GM08714 (cell line): ENCODE results near the gene ZMYND10.

Experiments used
- H3K4me3 ChIP-seq: fragments of 200-500 bp; sonication (Bioruptor generic); 2 replicates; pipeline ENCODE4 v1.5.1; 2014; ENCODE audit warnings: mild to moderate bottlenecking, low read length, inconsistent platforms
- ZNF274 ChIP-seq: IDR thresholded peaks from 2 replicates; pipeline ENCODE4 v1.6.1; 2012; ENCODE audit warnings: mild to moderate bottlenecking, low read depth, low read length

Gene ZMYND10

GRCh38 chr3:50358355-50358910 lies 12.9 kb upstream of the ZMYND10 start:
- TF ChIP-seq ZNF274: no peak
- peak overlapping the region; percentile 71 for H3K4me3 ChIP-seq

DNA sequence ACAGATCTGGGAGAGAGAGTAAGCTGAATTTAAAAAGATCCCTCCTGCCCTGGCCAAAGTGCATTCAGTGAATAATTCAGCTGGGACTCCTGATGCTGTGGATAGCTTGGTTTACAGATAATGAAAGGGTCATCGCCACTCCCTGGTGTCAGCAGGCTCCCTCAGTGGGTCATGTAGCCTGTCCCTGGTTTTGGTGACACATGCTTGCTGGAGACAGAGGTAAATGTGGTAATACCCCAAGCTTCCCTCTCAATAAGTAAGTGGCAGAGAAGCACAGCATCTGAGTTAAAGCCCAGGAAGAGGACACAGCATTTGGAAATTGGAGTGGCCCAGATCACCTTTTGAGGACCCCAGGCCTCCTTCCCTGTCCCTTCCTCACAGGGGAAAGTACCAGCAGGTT lies 11.9 kb upstream of the ZMYND10 start:
- peak overlapping the region; percentile 71; the same call in 1 of the 2 replicates for H3K4me3 ChIP-seq
- TF ChIP-seq ZNF274: no peak

GRCh38 chr3:50356553-50356952 lies 11.0 kb upstream of the ZMYND10 start:
- no peak overlapping the region; the same call in 1 of the 2 replicates for H3K4me3 ChIP-seq
- TF ChIP-seq ZNF274: no peak

DNA sequence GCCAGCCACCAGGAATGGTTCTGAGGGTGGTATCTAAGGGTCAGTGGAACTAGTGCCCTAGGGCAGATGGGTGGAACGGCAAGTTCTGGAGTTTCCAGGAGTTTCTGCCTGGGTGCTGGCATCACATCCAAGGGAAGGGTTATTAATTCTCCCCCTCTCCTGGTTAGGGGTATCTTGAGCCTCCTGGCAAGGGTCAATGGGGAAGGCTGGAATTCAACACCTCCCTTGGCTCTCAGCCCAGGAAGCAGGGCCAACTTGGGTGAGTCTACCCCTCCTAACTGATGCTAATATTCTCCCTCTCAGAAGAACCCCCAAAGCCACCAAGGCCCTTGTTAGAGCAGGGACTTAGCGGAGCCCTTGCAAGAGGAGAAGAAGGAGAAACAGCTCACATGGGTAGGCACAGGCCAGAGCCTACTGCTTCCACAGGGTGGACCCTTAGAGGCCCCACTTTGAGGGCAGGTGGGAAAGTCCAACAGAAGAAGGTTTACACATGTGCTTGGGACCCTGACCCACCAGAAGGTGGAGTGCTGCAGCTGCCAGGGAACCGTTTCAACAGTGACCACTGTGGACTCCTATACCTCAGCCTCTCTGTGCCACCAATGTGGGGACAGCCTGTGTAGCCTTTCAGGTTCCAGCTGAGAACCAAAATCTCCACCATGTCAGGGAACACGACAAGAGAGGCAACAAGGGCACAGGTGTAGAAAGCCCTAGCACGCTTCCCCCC lies 10.5 kb upstream of the ZMYND10 start:
- no peak overlapping the region; the same call in 1 of the 2 replicates for H3K4me3 ChIP-seq
- TF ChIP-seq ZNF274: no peak

DNA sequence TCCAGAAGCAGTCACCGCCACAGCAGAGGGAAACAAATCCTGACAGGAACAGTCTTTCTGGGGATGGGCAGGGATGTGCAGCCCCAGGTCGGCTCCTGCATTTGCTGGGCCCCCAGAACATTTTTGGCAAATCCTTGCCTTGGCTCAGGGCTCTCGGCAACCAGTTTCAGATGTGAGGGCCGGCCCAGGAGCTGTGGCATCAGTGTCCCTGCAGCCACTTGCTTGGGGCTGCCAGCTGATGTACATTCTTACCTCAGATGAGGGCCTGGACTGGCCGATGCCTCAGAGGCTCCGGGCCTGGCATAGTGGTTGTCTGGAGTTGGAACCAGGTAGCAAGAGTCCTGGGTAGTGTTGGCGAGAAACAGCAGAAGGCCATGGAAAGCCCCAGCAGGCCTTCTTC lies 9.3 kb upstream of the ZMYND10 start:
- TF ChIP-seq ZNF274: no peak
- H3K4me3 ChIP-seq: no peak overlapping the region

GRCh38 chr3:50354186-50354764 lies 8.7 kb upstream of the ZMYND10 start:
- H3K4me3 ChIP-seq: no peak overlapping the region
- no peak for TF ChIP-seq ZNF274

GRCh38 chr3:50353245-50354004 lies 7.9 kb upstream of the ZMYND10 start:
- no peak for TF ChIP-seq ZNF274
- H3K4me3 ChIP-seq: no peak overlapping the region

DNA sequence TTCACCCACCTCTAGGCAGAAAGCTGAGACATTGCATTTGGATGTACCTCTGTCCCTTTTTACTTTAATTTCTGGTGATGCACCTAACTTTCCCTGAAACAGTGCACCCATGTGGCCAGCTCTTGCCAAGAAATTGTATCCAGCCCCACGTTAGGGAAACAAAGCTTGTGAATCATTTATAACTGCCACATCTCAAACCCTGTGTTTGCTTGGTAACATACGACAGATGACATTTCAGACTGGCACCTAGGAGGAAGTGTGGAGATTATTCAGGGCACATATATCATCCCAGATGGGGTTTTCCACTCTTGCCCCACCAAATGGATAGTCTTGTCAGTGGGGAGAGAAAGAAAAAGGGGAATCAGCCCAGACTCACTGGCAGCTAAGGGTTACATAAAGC lies 7.2 kb upstream of the ZMYND10 start:
- no peak for TF ChIP-seq ZNF274
- H3K4me3 ChIP-seq: no peak overlapping the region

- TF ChIP-seq ZNF274: no peak
- H3K4me3 ChIP-seq: peak overlapping the region; percentile 87; the same call in 1 of the 2 replicates
Measured at GRCh38 chr3:50351323-50351697, 5.8 kb upstream of the ZMYND10 start.

GRCh38 chr3:50350527-50351322 lies 5.2 kb upstream of the ZMYND10 start, which contains the start of the genes CYB561D2 and NPRL2:
TSS of gene CYB561D2 (plus strand) at chr3:50350862. CDS start at chr3:50351434, 572 bp downstream.
TSS of gene NPRL2 (minus strand) at chr3:50350775. CDS start at chr3:50350652, 123 bp downstream.
- H3K4me3 ChIP-seq: peak within 1 kb of the TSS; percentile 87
- no peak for TF ChIP-seq ZNF274

- TF ChIP-seq ZNF274: no peak
- H3K4me3 ChIP-seq: peak overlapping the region; percentile 87
Measured at GRCh38 chr3:50350213-50350526, 4.6 kb upstream of the ZMYND10 start.

DNA sequence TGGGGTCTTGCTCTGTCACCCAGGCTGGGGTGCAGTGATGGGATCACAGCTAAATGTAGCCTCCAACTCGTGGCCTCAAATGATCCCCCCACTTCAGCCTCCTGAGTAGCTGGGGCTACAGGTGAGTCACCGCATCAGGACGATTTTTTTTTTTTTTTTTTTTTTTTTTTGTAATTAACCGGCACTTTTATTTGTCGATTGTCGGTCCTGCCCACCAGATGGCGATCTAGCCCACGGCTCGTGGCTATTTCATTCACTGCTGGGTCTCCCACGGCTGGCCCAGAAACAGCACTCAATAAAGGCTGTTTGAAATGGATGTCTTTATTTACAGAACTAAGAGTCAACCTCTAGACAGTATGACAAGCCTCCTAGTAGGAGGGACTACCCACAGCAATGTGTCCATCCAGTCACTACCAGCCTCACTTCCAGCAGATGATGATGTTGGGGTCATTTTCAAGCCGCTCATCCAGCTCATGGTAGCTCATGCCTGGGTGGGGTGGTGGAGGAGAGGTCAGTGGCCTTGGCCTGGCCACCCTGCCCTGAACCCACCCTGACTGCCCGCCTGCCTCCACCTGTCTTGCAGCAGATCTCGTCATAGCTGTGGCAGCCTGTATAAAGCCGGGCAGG lies 1.8 kb upstream of the ZMYND10 start:
- no peak for TF ChIP-seq ZNF274
- H3K4me3 ChIP-seq: no peak overlapping the region

DNA sequence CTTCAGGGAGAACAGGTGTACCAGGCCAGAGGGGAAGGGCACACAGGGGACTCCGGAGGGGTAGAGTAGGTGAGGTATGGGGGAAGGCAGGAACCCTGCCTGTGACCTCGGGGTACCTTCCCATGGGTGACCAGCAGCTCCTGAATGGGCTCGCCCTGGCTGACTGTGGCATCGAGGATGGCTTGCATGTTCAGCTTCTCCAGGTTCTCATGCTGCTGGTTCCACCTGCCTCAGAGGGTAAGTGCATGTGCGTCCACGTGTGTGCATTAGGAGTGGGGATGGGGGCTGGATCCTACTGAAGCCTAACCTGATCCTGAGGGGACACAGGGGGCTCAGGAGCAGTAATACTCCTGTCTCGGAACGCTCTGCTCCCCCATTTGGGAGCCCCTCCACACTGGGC lies 524 bp downstream of the ZMYND10 start:
- no peak overlapping the region for H3K4me3 ChIP-seq
- no peak for TF ChIP-seq ZNF274

GRCh38 chr3:50342813-50343633 lies 2.5 kb downstream of the ZMYND10 start:
- H3K4me3 ChIP-seq: no peak overlapping the region
- TF ChIP-seq ZNF274: no peak
